ENCODE data around the gene OGDHL.
"Not testable (repeated sequence)": the region's sequence is repeated elsewhere in the genome, so short reads cannot be mapped to it uniquely, and the experiment has no call there.

Gene OGDHL

DNA sequence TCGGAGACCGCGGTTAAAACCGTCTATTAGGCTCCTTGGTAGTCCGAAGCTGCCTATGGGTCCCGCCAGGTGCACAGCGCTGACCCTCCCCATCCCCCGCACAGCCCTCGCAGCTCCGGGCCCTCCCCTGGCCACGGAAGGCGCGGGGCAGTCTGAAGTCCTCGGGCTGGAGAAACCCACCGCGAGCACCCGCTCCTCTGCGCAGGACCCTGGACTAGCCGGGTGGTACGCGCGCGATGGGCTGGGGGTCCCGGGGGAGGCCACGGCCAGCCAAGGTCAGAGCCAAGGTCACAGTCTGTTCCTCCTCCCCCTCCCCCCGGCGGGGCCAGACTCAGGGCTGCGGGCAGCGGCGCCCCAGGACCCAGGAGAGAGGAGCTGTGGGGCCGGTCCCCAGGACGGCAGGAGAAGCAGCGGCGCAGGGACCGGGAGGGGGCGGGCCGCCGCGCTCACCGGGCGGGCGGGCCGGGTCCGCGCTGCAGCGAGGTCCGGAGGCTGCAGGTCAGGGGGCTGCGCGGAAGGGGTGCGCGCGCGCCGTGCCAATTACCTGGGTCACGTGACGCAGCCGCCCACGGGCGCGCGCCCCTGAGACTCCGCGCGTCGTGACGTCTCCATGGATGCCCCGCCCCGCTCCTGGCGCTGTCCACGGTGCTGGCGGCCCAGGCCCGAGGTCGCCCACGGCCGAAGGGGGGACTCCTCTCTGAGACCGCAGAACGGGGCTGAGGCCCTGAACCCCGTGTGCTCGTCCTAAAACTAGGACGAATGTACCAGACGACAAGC, at the start of gene OGDHL:
Gene OGDHL (minus strand): TSS at position 535 of the 777 bp plus-strand sequence. CDS start 3,731 bp downstream, outside the sequence.
- DNase-seq = peak; percentile 3

DNA sequence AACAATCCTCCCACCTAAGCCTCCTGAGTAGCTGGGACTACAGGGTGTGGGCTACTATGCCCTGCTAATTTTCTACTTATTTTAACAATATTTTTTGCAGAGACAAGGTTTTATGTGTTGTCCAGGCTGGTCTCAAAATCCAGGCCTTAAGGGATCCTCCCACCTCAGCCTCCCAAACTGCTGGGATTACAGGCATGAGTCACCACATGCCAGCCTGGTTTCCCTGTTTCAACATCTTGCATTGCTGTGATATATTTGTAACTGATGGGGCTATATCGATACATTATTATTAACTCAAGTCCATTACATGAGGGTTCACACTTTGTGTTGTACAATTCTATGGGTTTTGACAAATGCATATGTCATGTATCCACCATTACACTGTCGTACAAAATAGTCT, 41.9 kb upstream of the OGDHL start:
- DNase-seq = no peak

DNA sequence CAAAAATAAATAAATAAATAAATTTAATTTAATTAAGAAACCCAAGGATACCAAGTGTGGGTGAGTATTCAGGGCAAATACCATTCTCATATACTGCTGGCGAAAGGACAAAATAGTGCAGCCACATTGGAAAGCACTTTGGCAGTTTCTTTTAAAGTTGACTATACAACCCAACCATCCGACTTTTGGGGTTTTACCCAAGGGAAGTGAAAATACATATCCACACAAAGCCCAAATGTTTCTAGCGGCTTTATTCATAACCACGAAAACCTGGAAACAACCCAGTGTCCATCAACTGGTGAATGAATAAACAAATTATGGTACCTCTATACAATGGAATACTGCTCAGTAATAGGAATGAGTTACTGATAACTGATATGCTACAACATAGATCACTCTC, 36.2 kb upstream of the OGDHL start:
- no peak for DNase-seq

DNA sequence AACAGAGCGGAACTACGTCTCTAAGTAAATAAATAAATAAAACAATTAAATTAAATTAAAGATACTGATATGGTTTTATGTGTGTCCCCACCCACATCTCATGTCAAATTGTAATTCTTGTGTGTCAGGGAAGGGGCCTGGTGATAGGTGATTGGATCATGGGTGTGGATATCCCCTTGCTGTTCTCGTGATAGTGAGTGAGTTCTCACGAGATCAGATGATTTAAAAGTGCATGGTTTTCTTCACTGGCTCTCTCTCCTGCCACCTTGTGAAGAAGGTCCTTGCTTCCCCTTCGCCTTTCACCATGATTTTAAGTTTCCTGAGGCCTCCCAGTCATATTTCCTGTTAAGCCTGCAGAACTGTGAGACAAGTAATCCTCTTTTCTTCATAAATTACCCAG, 29.0 kb upstream of the OGDHL start:
- DNase-seq = no peak

DNA sequence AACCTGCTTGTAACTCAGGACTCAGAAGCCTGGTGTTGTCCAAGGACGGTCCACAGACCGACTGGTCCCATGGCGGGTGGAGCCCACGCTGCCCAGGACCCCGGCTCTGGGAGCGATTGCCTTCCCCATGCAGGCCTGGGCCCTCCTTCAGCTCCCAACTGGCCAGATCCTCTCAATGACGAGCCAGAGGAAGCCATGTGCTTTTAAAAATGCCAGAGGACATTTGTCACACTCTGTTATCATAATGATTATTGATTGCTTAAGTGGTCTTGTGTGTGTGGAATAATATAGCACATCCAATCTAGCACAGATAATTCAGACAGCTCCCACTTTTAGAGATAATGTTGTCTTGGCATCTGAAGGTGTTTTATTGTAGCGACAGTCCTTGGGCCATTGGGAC, 22.6 kb upstream of the OGDHL start:
- no peak for DNase-seq

DNA sequence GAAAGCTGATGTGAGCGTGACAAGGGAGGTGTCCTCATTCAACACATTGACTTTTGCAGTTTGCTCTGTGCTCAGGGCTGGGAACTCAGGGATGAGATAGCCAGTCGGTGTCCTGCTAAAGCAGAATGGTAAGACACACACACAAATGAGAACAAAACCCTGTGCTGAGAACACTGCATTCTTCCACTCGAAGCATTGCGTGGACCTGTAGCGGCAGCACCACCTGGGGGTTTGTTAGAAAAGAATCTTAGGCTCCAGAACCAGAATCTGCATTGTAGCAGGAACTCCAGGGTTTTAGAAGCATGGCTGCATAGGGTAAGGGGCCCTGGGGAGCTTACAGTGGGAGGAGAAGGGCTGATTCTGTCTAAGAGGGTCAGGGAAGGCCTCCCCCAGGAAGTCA, 21.5 kb upstream of the OGDHL start:
- no peak for DNase-seq

DNA sequence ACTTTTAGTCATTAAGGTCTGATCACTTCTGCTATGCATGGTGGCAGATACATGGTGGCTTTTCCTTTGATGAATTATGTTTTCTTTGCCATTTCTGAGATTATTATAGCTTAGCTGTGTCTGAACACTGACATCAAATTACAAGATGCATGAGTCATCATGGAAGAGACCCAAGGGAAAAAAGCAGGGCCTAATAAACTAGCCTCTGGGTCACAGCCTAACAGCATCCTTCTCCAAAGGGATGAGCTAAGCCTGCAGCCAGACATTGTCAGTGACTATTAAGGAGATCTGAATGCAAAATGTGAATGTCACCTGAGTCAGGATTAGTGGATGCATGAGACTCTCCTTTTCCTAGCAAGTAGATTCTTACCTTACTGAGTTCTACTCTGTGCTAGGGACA, 19.1 kb upstream of the OGDHL start:
- DNase-seq = no peak

DNA sequence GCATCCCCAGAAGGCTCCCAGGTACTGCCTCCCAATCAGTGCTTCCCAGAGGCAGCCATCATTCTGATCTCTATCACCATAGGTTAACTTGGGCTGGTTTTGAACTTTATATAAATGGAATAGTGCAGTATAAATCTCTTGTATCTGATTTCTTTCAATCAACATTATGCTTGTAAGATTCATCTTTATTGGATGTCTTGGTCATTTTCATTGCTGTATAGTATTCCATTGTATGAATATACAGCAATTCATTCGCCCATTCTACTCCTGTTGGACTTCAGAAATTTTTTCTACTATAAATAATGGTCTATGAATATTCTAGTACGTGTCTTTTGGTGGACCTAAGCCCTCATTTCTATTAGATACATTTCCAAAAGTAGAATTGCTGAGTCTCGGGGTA, 16.1 kb upstream of the OGDHL start:
- no peak for DNase-seq

DNA sequence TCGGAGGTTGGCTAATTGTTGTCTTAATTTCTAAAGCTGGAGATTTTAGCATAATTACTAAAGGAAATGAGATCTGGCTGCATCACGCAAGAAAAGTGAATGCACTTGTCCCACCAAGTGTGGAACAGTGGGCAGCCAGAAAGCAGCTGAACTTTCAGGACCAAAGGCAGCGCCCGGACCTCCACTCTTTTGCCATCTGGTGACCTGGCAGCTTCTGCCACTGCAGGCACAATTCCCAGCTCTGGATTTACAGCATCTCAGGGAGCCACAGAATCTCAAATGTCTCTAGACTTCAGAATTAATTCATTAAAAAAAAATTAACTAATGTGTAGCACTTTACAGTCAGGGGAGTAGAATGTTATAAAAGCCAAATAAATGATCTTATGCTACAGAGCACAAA, 14.7 kb upstream of the OGDHL start:
- DNase-seq = no peak

DNA sequence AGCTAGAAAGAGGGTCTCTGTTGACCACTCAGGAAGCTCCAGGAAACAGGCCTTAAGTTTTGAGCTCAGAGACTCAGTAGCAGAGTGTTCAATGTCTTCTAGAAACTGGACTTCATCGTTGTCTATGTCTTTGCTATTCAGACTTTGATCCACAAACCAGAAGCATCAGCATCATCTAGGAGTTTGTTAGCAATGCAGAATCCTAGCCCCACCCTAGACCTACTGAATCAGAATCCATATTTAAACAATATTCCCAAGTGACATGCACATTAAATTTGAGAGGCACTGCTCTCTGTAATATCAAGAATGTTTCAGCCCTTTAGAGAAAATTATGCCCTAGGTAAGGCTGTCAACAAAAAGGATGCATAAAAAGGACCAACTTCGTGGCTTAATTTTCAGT, 12.9 kb upstream of the OGDHL start:
- no peak for DNase-seq

DNA sequence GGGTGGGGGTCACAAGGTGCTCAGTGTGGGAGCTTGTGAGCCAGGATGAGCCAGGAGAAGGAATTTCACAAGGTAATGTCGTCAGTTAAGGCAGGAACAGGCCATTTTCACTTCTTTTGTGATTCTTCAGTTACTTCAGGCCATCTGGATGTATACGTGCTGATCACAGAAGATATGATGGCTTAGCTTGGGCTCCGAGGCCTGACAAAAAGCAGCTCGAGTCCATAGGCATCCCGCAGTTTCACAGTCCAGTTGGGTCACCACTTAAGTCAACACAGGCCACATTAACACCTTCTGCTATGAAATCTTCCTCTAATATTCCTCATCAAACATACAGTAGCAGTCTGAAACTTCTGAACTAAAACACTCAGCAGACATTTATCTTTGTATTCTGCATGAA, 10.8 kb upstream of the OGDHL start:
- DNase-seq = not testable (repeated sequence)

DNA sequence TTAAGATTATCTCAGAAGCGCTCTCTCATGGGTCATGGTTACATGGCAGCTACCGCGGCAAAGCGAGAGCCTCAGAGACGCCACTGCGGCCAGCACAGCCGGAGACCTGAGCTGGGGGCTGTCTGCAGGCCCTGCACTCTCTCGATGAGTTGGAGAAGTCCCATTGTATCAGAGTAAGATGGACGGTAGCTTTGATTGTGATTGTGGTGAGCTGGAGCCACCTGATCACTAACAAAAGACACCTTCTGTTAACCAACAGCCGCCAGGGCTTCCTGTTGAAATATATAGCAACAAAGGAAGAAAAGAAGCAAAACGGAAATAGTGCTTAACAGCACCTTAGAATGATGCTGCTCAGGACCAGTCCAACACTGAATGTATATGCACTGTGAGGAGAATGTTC, 8.9 kb upstream of the OGDHL start:
- not testable (repeated sequence) for DNase-seq

DNA sequence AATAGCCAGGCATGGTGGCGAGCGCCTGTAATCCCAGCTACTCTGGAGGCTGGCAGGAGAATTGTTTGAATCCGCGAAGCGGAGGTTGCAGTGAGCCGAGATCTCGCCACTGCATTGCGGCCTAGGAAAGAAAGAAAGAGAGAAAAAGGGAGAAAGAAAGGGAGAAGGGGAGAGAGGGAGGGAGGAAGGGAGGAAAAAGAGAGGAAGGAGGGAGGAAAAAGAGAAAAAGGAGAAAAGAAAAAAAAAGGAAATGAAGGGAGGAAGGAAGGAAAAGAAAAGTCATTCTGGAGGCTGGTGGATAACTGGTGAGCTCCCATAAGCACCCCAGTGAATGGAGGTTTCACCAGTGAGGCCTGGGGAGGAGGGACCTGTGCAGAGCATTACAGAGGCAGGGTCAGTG, 7.6 kb upstream of the OGDHL start:
- no peak for DNase-seq

DNA sequence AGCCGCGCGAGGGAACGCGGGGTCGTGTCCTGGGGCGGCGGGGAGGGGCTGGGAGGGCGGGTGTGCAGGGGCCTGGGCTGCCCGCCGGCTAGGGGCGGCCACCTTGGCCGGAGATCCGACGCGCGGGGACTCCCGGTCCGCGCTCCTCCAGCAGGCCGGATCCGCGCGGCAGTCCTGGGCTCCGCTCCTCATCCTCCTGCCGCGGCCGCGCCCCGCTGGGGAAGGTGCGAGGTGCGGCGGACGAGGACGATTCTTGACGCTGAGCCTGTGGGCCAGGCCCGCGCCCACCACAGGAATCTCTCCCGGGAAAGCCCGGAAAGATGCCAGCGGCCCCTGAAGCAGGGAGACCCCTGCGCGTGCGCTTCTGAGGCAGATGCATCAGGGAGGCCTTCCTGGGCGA, 6.6 kb upstream of the OGDHL start:
- DNase-seq = no peak

DNA sequence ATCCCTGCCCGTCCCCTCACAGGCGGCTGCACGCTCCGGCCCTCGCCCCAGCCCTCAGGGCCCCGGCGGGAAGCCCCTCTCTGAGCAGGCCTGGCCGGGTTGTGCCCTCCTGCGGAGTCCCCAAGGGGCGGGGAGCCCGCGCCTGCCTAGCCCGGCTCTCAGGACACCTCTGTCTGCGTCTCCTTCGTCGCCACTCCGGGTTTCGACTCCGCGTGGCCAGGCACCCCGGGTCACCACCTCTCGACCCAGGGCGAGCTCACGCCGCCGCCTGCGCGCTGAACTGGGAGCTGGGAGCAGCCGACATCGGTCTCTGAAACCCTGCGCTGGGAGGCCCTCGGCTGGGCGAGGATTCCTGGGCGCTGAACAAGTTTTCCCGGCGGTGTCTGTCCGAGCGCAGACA, 6.2 kb upstream of the OGDHL start:
- DNase-seq = no peak

DNA sequence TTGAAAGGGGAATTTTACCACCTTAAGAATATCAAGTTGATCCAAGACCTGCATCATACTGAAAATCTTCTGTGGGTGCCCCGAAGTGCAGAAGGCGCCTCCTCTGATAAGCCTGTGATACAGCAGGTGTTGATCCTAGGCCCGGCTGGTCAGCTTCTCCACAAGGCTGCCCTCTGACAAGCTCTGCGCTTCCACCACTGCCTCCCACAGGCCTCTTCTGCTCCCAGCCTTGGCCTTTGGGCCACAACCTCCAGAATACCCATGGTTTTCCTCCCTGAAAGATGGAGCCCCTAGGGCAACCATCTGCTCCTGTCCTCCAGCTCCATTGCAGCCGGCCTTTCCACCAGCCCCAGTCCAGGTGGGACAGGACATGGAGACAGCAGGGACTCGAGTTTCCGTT, 5.6 kb upstream of the OGDHL start:
- DNase-seq = no peak

DNA sequence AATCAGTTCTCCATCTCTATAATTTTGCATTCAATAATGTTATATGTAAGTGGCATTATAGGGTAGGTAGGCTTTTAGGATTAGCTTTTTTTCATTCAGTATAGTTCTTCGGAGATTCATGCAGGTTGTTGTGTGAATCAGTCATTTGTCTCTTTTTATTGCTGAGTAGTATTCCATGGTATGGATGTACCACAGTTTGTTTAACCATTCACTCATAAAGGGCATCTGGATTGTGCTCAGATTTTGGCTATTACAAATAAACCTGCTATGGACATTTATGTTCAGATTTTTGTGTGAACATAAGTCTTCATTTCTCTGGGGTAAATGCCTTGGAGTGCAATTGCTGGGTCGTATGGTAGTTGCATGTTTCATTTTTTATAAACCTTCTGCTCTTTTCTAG, 4.4 kb upstream of the OGDHL start:
- DNase-seq = no peak

DNA sequence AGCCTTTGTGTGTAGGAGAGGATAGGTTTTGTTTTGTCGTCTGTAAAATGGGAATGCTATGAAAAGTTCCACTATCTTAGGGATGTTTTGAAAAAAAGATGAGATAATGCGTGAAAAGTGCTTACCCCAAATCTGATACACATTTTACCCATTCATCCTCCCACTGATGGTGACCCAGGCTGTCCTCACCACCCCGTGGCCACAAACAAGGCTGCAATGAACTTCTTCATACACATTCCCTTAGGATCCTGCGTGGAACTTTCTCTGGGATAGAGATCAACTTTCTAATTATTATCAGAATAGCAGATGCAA, 399 bp upstream of the OGDHL start:
- no peak for DNase-seq

DNA sequence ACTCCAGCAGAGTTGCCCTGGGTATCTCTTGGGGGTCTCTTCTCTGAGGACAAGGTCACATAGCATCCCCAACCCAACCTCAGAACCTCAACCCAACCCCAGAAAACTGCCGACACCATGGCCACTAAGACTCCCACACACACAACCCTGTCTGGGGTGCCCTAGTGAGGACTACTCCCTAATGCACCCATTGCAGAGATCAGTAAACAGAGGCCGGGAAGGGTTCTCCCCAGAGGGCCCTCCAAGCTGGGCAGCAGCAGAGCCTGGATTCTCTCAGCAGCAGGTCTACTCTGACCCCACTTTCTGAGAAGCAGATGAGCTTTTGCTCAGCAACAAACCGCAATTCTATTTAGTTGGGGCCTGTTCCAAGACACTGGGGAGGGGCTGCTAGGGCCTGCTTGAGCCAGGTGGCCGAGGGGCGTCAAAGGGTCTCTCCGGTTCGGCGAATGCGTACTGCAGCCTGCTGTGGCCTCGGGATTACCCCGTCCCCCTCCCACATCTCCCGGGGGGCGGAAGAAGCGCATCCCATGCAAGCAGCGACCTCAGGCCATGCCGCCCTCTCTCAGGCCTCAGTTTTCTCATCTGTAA, 828 bp downstream of the OGDHL start:
- no peak for DNase-seq

DNA sequence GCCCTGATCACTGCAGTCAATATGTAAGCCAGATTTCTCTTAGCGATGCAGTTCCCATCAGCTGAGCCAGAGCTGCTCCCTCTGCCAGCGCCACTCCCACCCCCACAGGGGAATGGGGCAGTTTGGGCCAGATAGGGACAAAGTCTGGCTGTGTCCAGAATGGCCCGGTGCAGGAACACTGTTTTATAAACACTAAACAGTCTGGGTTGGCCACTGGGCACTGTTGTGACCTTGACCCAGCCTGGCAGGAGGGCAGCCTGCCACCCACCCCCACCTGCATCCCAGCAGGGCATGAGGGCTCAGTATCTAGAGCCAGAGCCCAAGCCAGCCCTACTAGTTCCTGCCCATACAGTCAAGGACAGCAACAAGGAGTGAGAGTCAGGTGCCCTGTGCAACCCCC, 1.3 kb downstream of the OGDHL start:
- no peak for DNase-seq

DNA sequence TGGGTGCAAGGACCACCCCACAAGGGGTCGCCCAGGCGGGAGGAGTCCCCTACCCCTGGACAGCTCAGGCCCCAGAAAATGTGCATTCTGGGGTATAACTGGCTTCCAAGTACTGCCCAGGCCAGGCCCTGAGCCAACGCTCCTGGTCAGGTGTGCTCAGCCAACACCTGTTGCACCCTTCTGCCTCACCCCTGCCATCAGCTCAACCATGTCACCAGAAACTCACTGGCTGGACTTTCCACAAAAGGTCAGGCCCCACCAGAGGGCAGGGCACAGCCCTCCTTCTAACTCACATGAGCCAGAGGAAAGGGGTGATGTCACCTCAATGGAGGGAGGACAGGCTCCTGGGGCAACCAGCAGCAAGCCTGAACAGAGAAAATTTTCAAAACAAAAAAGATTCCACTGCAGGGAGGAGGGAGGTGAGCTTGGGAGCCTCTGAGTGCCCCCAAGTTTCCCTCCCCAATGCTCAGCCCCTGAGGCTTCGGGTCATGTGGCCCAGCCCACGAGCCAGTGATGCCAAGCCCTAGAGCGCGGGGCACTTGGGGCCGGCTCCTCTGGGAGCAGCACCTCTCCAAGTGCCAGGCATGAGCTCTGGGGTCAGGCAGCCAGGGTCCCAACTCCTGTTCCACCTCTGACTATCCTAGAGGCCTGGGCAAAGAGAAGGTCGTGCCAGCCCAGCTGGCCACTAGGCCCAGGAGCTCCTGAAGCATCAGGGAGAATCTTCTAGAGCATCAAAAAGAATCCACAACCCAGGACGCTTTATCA, 2.2 kb downstream of the OGDHL start:
- no peak for DNase-seq

DNA sequence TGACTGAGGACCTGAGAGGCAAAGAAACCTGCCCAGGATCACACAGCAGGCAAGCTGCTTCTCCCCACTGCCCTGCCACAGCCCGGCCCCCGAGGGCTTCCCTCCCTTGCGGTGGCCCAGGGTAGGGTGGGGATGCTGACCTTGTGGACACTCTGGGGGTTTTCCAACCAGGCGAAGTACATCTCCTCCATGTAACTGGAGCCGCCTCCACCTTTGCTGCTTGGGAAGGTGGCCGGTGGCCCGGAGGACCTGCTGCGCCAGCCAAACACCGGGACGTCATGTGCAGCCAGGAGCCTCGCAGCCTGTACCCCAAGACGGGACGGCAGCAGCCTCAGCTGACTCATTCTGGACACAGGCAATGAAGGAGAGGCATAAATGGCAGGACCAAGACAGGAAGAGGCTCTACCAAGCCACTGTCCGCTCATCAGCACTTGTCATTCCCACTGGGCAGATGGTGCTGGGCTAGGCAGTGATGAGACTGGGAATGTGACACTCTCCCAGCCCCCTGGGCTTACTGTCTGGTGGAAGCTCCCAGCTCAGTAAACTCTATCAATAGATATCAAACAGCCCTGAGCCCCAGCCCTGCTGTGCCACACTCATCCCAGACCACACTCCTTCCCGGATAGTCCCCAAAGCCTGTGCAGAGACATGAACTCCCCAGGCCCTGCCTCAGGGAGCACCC, 3.7 kb downstream of the OGDHL start:
- no peak for DNase-seq

DNA sequence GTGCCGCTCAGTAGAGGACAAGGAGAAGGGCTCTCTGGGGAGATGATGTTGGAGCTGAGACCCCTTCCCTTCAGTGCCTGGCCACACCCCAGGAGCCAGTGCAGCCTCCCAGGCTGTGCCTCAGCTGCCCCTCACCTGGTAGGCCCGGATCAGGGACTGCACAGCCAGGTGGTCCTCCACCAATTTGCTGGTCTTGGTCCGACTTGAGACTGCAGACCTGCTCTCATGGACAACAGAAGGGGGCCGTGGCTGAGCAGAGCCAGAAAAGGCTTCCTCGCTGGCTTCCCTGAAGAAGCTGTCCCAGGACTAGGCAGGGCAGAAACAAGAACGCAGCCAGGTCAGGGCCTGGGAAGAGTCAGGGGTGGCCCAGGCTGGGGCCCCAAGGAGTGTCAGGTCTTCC, 5.5 kb downstream of the OGDHL start:
- no peak for DNase-seq

DNA sequence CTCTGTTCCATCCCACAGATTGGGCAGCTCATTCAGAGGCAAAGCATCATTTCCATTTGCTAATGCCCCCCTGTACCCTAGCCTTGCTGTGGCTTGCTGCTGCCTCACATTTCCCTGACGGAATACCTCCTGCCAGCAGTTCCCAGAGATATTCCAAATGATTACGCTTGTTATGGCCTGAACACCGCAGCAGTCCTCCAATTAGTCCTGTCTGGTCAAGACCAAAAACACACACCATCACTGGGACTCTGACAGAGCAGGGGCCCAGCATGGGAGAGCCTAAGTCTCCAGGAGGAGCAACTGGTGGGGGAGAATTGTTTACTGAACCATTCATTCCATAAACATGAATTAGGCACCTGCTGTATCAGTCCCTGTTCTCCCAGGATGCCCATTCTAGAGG, 6.1 kb downstream of the OGDHL start:
- no peak for DNase-seq
